GM21367 (cell line): ENCODE results near the gene ZNF423.

ENCODE experiments used
- ATAC-seq: cut with Tn5 transposase; IDR thresholded peaks from one replicate; pipeline ENCODE4 v1.9.1; 2021; ENCODE audit not compliant: unreplicated experiment

Gene ZNF423

DNA sequence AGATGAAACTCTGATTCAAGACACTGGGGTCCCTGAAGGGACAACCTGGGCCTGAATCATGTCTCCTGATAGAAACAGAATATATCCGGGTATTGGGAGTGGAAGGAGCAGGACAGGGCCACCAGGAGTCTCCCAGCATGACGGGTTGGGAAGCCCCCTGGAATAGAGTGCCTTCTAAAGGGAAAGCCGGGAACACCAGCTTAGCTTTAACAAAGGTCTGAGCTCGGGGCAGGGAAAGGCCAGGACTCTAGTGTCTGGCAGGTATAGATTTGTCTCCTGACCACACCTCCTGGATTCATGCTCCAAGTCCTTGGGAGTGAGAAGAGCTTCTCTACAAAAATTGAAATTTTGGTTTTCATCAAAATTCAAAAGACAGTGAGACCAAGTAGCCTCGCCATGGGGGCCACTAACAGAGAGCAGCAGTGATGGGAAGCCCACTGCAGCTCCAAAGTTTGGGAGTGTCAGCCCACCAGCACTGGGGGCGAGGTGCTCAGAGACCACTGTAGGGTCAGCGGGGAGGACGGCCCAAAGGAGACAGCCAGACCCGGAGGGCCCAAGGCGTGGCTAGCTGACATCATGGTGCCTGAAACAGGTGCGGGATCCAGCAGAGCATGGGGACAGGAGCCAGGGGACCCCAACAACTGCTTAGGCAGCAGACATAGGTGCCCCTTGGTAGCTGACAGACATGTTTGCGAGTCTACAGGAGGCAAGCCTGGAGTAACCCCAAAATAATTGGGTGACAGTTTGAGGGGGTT is 401.3 kb downstream of the ZNF423 start:
- ATAC-seq: no peak

DNA sequence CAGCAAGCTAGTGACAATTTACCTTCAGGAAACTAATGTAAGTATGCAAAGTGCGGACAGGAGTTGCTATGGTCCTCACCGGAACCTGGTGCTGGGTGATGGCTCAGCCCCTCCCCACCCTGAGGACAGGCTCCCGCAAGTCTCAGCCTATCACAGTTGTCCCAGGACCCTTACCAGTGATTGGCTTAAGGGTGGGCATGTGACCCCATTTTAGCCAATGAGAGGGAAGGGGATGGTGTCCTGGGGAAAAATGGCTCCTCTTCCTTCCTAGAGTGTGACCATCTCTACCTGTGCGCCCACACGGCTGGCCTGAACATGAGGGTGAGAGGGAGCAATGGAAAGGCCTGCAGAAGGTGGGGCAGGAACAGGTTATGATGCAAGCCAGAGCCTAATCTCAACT is 401.9 kb downstream of the ZNF423 start:
- ATAC-seq: no peak

DNA sequence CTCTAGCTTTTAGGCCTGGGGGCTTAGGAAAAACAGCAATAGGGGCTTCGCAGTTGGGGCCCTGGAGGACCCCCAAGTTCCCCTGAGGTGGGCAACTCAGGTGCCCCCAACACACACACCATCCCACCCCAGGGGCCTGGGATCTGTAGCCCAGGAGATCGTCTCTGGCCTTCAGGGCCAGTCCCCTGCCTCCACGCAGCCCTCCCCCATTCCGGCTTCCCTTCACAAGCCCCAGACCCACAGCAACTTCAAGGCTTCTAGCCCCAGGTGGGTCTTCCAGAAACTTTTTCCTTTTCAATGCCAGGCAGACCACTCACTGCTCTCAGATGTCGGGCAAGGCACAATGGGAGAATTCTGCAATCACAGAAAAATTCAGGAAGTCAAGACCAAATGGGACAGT is 402.9 kb downstream of the ZNF423 start:
- ATAC-seq: no peak

- no peak for ATAC-seq
These were observed 403.3 kb downstream of the ZNF423 start for GRCh38 chr16:49452578-49452977.

- no peak for ATAC-seq
These were observed 403.8 kb downstream of the ZNF423 start for GRCh38 chr16:49452108-49452507.

- no peak for ATAC-seq
These were observed 409.1 kb downstream of the ZNF423 start for GRCh38 chr16:49446805-49447204.

- ATAC-seq: no peak
These were observed 412.3 kb downstream of the ZNF423 start for GRCh38 chr16:49443576-49443975.

GRCh38 chr16:49442805-49443204 is 413.1 kb downstream of the ZNF423 start:
- ATAC-seq: no peak

- peak; percentile 97 for ATAC-seq
These were observed 414.5 kb downstream of the ZNF423 start for GRCh38 chr16:49441366-49441780.

DNA sequence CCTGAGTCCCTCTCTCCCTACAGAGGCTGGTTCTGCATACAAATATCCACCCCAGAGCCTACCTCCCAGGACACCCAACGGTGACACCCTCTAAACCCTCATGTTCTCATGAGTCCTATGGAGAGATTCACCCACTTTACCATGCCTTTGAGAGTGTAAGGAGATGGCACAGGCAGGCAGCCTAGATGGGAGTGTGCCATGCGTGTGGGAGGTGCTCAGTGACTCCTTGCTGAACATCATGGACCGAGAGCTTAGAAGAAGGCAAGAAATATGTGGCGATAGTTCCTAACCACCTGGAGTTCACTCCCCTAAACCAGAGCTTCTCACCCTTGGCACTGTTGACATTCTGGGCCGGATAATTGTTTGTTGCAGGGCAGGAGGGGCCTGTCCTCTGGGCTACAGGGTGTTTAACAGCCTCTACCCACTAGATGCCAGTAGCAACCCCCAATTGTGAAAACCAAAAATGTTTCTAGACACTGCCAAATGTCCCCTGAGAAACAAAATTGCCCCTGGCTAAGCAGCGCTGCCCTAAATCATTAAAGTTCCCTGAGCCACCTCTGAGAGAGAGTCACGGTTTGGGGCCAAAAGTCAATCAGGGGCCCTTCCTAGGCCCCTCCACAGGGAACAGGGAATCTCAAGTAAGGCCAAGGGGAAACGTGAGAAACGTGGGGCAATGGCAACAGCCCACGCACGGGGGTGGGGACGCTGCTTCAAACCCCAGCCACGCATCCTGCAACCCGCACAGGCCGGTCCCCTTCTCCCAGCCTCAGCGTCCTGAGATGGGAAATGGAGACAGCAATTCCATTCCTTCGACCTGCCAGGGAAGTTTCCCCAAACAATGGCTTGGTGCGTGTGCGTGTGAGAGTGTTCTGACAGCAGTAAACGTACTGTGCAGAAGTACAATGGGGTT is 415.5 kb downstream of the ZNF423 start:
- ATAC-seq: no peak

DNA sequence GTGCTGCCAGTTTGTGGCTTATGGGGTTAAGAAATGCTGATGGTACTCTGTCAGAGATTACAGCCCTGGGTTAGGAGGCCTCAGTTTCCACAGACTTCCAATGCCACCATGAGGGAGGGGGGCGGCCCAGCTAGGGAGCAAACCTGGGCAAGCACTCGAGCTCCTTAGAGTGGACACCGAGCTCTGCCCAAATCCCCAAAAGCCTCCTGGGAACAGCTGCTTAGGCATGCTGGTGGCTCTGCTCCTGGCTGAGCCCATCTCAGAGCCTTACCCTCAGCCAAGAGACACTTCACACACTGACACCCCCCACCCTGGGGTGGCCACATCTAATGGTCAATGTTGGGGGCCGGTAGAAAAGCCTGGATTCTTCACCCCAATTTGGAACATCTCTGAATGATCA is 416.2 kb downstream of the ZNF423 start:
- ATAC-seq: no peak

DNA sequence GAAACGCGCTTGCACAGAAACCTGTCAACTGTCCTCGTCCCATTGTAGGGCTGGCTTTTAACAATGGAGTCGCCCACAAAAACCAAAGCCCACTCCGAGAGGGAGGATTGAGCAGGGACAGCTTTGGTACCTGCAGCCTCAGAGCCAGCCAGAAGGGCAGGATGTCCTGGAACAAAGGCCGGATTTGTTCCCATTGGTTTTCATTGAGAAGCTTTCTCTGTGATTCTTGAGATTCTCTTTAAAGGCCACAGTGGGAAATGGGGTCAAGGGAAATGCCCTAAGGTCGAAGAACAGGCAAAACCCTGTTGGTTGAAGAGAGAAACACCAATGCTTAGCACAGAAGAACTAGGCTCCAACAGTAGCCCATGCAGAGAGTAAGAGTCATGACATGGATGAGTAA is 416.9 kb downstream of the ZNF423 start:
- ATAC-seq: no peak
